BJ (cell line): Measurements from ENCODE around the gene TTC5. TPM values are rescaled to one million over a fixed set of nuclear protein-coding genes. Genes with fewer than 3 reads are reported as not detected.
"Not testable (repeated sequence)": the region's sequence is repeated elsewhere in the genome, so short reads cannot be mapped to it uniquely, and the experiment has no call there.

Experiments
- CTCF ChIA-PET: fragments of 350-600 bp; formaldehyde crosslinking; extraction: SDS; loops from one replicate; lab custom pipeline; 2021; ENCODE audit warnings: antibody characterized with exemption, inconsistent platforms; lab: Yijun Ruan, JAX
- POLR2A ChIA-PET: fragments of 300-600 bp; sonication (Branson Sonifier 250); formaldehyde crosslinking; extraction: SDS; loops from one replicate; lab custom pipeline; 2021; ENCODE audit warnings: antibody characterized with exemption; lab: Charles Lee
- DNase-seq: peaks from one replicate; pipeline ENCODE4 v3.0.0-alpha.2; 2011; ENCODE audit warnings: low read depth
- H3K27me3 ChIP-seq: 2 replicates; pipeline ENCODE4 v1.6.0; 2011; ENCODE audit warnings: low read length; ENCODE audit not compliant: control insufficient read depth, insufficient read depth
- H3K36me3 ChIP-seq: 2 replicates; pipeline ENCODE4 v1.5.1; 2011; ENCODE audit warnings: low read length; ENCODE audit not compliant: control insufficient read depth, insufficient read depth
- H3K4me3 ChIP-seq: 2 replicates; pipeline ENCODE4 v1.5.1; 2011; ENCODE audit warnings: low read depth, mild to moderate bottlenecking, control low read depth, low read length
- polyA plus RNA-seq: library from polyadenylated mRNA; depleted of rRNA; stranded (reverse); fragments of >200 nt; gene quantifications from 2 replicates; pipeline ENCODE4 v1.2.3, GENCODE V29; 2011
- TF ChIP-seq, protein P1 (sequence below): IDR thresholded peaks from 2 replicates; pipeline ENCODE4 v1.5.1; 2011; ENCODE audit warnings: low read depth, mild to moderate bottlenecking, control low read depth, inconsistent platforms, low read length, moderate library complexity; ENCODE audit not compliant: insufficient read depth

TTC5 gene
- polyA plus RNA-seq, 1 experiment: 11.4 TPM

DNA sequence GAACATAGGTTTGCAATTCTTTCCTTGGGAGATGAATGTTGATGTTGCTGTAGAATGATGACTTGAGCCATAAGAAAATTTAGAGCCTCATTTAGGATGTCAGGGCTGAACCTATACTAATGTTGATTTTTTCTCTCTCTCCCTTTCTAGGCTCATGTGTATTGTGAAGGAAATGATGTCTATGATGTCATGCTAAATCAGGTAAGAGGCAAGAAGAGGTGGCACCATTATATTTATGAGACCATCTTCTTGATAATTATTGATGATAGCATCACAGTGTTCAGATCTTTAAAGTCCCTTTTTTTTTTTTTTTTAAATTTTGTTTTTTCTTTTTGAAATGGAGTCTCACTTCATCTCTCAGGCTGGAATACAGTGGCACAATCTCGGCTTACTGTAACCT is 41.0 kb upstream of the TTC5 start:
- TF ChIP-seq, protein P1, sequence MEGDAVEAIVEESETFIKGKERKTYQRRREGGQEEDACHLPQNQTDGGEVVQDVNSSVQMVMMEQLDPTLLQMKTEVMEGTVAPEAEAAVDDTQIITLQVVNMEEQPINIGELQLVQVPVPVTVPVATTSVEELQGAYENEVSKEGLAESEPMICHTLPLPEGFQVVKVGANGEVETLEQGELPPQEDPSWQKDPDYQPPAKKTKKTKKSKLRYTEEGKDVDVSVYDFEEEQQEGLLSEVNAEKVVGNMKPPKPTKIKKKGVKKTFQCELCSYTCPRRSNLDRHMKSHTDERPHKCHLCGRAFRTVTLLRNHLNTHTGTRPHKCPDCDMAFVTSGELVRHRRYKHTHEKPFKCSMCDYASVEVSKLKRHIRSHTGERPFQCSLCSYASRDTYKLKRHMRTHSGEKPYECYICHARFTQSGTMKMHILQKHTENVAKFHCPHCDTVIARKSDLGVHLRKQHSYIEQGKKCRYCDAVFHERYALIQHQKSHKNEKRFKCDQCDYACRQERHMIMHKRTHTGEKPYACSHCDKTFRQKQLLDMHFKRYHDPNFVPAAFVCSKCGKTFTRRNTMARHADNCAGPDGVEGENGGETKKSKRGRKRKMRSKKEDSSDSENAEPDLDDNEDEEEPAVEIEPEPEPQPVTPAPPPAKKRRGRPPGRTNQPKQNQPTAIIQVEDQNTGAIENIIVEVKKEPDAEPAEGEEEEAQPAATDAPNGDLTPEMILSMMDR: no peak
- Histone ChIP-seq H3K36me3 (peaks cover 8% of the 10 kb centered on the region), H3K27me3 (no peaks in the 10 kb centered on the region), H3K4me3 (no peak overlapping the region)
- ChIA-PET CTCF (interaction anchor here (1.0 to 1.3 kb wide), 2 partner anchors 9 to 20 kb away, joined by 4 to 5 read pairs; no protein-coding TSS in a partner anchor), POLR2A (no interaction called here)
- DNase-seq: no peak

DNA sequence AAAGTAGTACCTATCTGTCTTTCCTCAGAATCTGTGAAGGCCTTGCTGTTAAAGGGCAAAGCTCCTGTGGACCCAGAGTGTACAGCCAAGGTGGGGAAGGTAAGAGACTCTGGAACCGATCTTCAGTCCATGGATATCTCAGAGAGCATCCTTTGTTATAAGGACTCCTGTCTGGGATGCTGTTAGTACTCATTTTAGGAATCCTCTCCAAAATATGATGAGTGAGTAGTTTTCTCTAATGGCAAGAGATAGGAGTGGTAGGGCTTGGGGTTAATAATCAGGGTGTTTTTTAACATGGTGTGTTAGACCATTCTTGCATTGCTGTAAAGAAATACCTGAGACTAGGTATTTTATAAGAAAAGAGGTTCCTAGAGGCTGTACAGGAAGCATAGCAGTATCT is 39.6 kb upstream of the TTC5 start:
- Histone ChIP-seq H3K4me3 (no peak overlapping the region), H3K27me3 (no peaks in the 10 kb centered on the region), H3K36me3 (peaks cover 8% of the 10 kb centered on the region)
- CTCF ChIA-PET: interaction anchor here (1.6 kb wide), 1 partner anchor 18 kb away, joined by 4 read pairs; no protein-coding TSS in a partner anchor
- TF ChIP-seq, protein P1: no peak
- no peak for DNase-seq
- POLR2A ChIA-PET: no interaction called here

DNA sequence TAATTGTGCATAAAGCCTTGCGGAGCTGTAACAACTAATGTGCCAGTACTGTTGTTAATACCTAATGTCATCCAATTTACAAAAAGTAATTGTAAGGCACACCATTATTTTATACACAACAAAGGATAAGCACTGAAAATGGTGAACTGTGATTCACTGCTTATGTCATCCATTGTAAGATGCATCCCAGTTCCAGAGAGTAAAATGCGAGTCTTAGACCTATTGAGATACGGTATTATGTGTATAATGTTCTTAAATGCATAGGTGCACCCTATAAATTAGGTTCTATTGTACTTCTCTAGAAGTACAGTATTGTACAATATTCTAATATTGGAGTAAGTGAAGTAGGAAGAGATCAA is 38.1 kb upstream of the TTC5 start:
- TF ChIP-seq, protein P1: no peak
- H3K27me3 ChIP-seq: no peaks in the 10 kb centered on the region
- no peak for DNase-seq
- peak overlapping the region; percentile 94 for H3K4me3 ChIP-seq
- ChIA-PET POLR2A (interaction anchor here (0.9 to 1.2 kb wide), 4 partner anchors 14 to 340 kb away, joined by 3 to 5 read pairs (median 4); partner anchors contain the start of gene RNASE4), CTCF (interaction anchor here (1.0 to 3.7 kb wide), 5 partner anchors 11 to 347 kb away, joined by 3 to 27 read pairs (median 4); partner anchors contain the start of gene CCNB1IP1)
- peaks cover 7% of the 10 kb centered on the region for H3K36me3 ChIP-seq

DNA sequence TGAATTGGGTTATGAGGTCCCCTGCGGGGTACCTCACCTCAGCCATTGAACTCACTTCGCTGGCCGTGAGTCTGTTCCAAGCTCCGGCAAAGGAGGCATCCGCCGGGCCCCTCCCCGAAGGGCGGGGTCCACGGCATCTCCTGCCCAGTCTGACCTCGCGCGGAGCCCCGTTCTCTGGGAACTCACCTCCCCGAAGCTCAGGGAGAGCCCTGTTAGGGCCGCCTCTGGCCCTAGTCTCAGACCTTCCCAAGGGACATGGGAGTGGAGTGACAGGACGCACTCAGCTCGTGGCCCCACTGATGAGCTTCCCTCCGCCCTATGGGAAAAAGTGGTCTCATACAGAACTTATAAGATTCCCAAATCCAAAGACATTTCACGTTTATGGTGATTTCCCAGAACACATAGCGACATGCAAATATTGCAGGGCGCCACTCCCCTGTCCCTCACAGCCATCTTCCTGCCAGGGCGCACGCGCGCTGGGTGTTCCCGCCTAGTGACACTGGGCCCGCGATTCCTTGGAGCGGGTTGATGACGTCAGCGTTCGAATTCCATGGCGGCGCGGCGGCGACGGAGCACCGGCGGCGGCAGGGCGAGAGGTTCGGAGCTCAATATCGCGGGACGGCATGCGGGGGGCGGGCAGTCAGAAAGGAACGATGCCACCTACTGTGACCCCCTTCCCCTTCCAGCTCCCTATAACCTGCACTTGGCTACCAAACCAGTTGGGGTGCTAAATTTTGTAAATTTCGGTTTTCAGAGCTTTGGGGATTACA is 37.5 kb upstream of the TTC5 start, which contains the start of gene PARP2:
PARP2 (plus strand) TSS at position 544 of the 770 bp plus-strand sequence; CDS start at position 551, 7 bp downstream.
- Histone ChIP-seq H3K27me3 (no peaks in the 10 kb centered on the region), H3K36me3 (peaks cover 7% of the 10 kb centered on the region), H3K4me3 (peak within 1 kb of the TSS; percentile 94)
- TF ChIP-seq, protein P1: no peak
- peak; percentile 99 for DNase-seq
- ChIA-PET POLR2A (interaction anchor here (0.6 to 1.2 kb wide), 7 partner anchors 10 to 341 kb away, joined by 3 to 5 read pairs (median 3); partner anchors contain the start of genes CCNB1IP1 and RNASE4), CTCF (interaction anchor here (0.9 to 3.7 kb wide), 7 partner anchors 10 to 347 kb away, joined by 3 to 27 read pairs (median 4); partner anchors contain the start of gene CCNB1IP1)

DNA sequence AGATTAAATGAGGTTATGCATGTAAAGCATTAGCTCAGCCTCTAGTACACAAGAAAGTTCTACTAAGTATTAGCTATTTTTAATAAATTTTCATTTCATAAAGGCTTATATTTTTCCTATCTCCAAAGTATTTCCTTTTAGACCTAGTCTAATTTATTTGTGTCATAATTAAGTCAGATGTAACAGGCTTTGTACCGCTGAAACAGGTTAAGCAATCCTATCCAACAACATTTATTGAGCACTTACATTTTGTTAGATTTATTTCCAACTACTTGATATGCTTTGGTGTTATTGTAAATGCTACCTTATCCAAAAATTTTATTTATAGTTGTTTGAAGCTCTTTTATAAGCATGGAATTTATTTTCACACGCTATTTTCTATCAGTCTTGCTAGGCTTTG is 35.9 kb upstream of the TTC5 start:
- Histone ChIP-seq H3K36me3 (peaks cover 4% of the 10 kb centered on the region; the same call in 1 of the 2 replicates), H3K4me3 (peak overlapping the region; percentile 75; the same call in 1 of the 2 replicates), H3K27me3 (no peaks in the 10 kb centered on the region)
- DNase-seq: no peak
- TF ChIP-seq, protein P1: no peak
- ChIA-PET POLR2A (no interaction called here), CTCF (interaction anchor here (0.5 to 3.7 kb wide), 7 partner anchors 9 to 403 kb away, joined by 3 to 27 read pairs (median 4); partner anchors contain the start of gene CCNB1IP1)

DNA sequence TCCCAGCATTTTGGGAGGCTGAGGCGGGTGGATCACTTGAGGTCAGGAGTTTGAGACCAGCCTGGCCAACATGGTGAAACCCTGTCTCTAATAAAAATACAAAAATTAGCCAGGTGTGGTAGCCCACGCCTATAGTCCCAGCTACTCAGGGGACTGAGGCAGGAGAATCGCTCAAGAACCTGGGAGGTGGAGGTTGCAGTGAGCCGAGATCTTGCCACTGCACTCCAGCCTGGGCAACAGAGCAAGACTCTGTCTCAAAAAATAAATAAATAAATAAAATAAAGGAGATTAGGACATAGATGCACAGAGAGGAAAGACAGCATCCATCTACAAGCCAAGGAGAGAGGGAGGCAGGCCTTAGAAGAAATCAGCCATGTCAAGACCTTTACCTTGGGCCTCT is 35.3 kb upstream of the TTC5 start:
- CTCF ChIA-PET: interaction anchor here (1.2 to 3.7 kb wide), 3 partner anchors 8 to 14 kb away, joined by 5 to 27 read pairs (median 25); partner anchors contain the start of gene CCNB1IP1
- H3K27me3 ChIP-seq, DNase-seq, H3K4me3 ChIP-seq, POLR2A ChIA-PET, H3K36me3 ChIP-seq: not testable (repeated sequence)
